OCI-LY3 (cell line): Measurements from ENCODE around the gene RNF146.

Experiments used
- H2AFZ ChIP-seq: fragments of 200-600, 300-600 bp; shearing (Covaris generic); 2 replicates; pipeline ENCODE4 v1.6.0; 2014; ENCODE audit warnings: antibody characterized with exemption, low read depth, low read length
- H3K27ac ChIP-seq: fragments of 200-600, 300-600 bp; sonication (generic); 2 replicates; pipeline ENCODE4 v1.5.1; 2014; ENCODE audit warnings: mild to moderate bottlenecking, low read length, moderate library complexity, mixed read lengths
- H3K27me3 ChIP-seq: fragments of 200-600, 300-600 bp; sonication (generic); 2 replicates; pipeline ENCODE4 v1.6.1; 2014; ENCODE audit warnings: low read depth, low read length, mixed read lengths
- H3K36me3 ChIP-seq: fragments of 200-600, 300-600 bp; sonication (generic); replicated peaks from 2 replicates; pipeline ENCODE3; 2014; ENCODE audit warnings: low read depth, low read length, mixed read lengths
- H3K4me1 ChIP-seq: fragments of 300-600, 200-600 bp; sonication (generic); 2 replicates; pipeline ENCODE4 v1.6.1; 2014; ENCODE audit warnings: low read length, mixed read lengths
- H3K4me2 ChIP-seq: fragments of 200-600, 300-600 bp; sonication (generic); 2 replicates; pipeline ENCODE4 v1.6.1; 2014; ENCODE audit warnings: low read length, mixed read lengths
- H3K4me3 ChIP-seq: fragments of 300-600, 200-600 bp; sonication (generic); 2 replicates; pipeline ENCODE4 v1.5.1; 2014; ENCODE audit warnings: antibody characterized with exemption, mild to moderate bottlenecking, low read length, moderate library complexity
- H3K79me2 ChIP-seq: fragments of 300-600, 200-600 bp; shearing (Covaris generic); 2 replicates; pipeline ENCODE4 v1.6.1; 2014; ENCODE audit warnings: mild to moderate bottlenecking, low read length, mixed read lengths
- H3K9ac ChIP-seq: fragments of 300-600, 200-600 bp; shearing (Covaris generic); 2 replicates; pipeline ENCODE4 v1.6.0; 2014; ENCODE audit warnings: mild to moderate bottlenecking, low read length, moderate library complexity
- H3K9me3 ChIP-seq: fragments of 200-600, 300-600 bp; shearing (Covaris generic); 2 replicates; pipeline ENCODE4 v1.6.1; 2014; ENCODE audit warnings: low read length, mixed read lengths; ENCODE audit not compliant: insufficient read depth
- H4K20me1 ChIP-seq: fragments of 200-600, 300-600 bp; sonication (generic); 2 replicates; pipeline ENCODE4 v1.6.1; 2016; ENCODE audit warnings: low read length, mixed read lengths; ENCODE audit not compliant: insufficient read depth
- EZH2phosphoT487 ChIP-seq: fragments of 200-600 bp; shearing (Covaris generic); IDR thresholded peaks from 2 replicates; pipeline ENCODE4 v1.6.1; 2018; ENCODE audit warnings: antibody characterized with exemption, mixed run types, low read depth
- TF ChIP-seq, protein P1 (sequence below): fragments of 200-600, 300-600 bp; sonication (generic); IDR thresholded peaks from 2 replicates; pipeline ENCODE4 v1.5.1; 2014; ENCODE audit warnings: antibody characterized with exemption, low read length, low read depth

RNF146 gene

GRCh38 chr6:127282184-127282583, 15.5 kb downstream of the RNF146 start:
- TF ChIP-seq EZH2phosphoT487: no peak
- TF ChIP-seq, protein P1, sequence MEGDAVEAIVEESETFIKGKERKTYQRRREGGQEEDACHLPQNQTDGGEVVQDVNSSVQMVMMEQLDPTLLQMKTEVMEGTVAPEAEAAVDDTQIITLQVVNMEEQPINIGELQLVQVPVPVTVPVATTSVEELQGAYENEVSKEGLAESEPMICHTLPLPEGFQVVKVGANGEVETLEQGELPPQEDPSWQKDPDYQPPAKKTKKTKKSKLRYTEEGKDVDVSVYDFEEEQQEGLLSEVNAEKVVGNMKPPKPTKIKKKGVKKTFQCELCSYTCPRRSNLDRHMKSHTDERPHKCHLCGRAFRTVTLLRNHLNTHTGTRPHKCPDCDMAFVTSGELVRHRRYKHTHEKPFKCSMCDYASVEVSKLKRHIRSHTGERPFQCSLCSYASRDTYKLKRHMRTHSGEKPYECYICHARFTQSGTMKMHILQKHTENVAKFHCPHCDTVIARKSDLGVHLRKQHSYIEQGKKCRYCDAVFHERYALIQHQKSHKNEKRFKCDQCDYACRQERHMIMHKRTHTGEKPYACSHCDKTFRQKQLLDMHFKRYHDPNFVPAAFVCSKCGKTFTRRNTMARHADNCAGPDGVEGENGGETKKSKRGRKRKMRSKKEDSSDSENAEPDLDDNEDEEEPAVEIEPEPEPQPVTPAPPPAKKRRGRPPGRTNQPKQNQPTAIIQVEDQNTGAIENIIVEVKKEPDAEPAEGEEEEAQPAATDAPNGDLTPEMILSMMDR: no peak

DNA sequence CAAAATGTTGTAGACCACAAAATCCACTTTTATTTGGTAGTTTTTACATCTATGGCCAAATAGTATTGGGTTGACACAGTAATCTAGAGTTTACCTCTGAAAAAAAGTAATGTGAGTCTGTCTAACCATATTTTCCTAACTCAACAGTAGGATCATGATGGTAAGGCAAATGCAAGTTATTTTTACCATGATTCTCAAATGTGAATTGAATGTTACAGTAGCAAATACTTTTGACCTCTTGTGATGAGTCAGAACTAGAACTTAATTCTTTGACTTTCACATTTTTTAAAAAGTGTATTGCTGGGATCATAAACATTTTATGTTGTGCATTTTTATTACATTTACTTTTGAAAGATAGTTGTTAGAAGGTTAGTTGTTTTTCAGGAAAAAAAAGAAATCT, 22.0 kb downstream of the RNF146 start:
- H3K4me1 ChIP-seq: peaks cover 26% of the 10 kb centered on the region
- no peak overlapping the region for H3K9ac ChIP-seq

More at GRCh38 chr6:127282184-127282583, 15.5 kb downstream of the RNF146 start:
- Histone ChIP-seq H3K4me2 (no peak overlapping the region), H2AFZ (no peak overlapping the region), H4K20me1 (peaks cover 7% of the 10 kb centered on the region), H3K4me1 (peaks cover 10% of the 10 kb centered on the region), H3K9ac (no peak overlapping the region), H3K79me2 (peaks cover 8% of the 10 kb centered on the region; the same call in 1 of the 2 replicates), H3K4me3 (no peak overlapping the region), H3K36me3 (peaks cover 19% of the 10 kb centered on the region), H3K27ac (no peak overlapping the region), H3K9me3 (no peaks in the 10 kb centered on the region), H3K27me3 (no peaks in the 10 kb centered on the region)

GRCh38 chr6:127289934-127290333, 23.3 kb downstream of the RNF146 start:
- no peaks in the 10 kb centered on the region for H3K9me3 ChIP-seq
- H4K20me1 ChIP-seq: peaks cover 32% of the 10 kb centered on the region
- TF ChIP-seq, protein P1: no peak
- TF ChIP-seq EZH2phosphoT487: no peak
- H3K4me2 ChIP-seq: no peak overlapping the region
- peaks cover 15% of the 10 kb centered on the region for H3K36me3 ChIP-seq
- no peak overlapping the region for H3K27ac ChIP-seq
- H3K27me3 ChIP-seq: no peaks in the 10 kb centered on the region
- H3K79me2 ChIP-seq: no peaks in the 10 kb centered on the region
- H3K4me3 ChIP-seq: no peak overlapping the region
- H3K9ac ChIP-seq: no peak overlapping the region
- no peak overlapping the region for H2AFZ ChIP-seq
- H3K4me1 ChIP-seq: peaks cover 26% of the 10 kb centered on the region

More for the DNA sequence above, 22.0 kb downstream of the RNF146 start:
- TF ChIP-seq, protein P1: no peak
- no peak for TF ChIP-seq EZH2phosphoT487
- Histone ChIP-seq H3K79me2 (no peaks in the 10 kb centered on the region), H3K4me2 (no peak overlapping the region), H3K27me3 (no peaks in the 10 kb centered on the region), H3K9me3 (no peaks in the 10 kb centered on the region), H3K27ac (no peak overlapping the region), H3K4me3 (no peak overlapping the region), H2AFZ (no peak overlapping the region), H4K20me1 (peaks cover 32% of the 10 kb centered on the region), H3K36me3 (peaks cover 18% of the 10 kb centered on the region)

GRCh38 chr6:127290391-127291265, 24.0 kb downstream of the RNF146 start:
- no peak overlapping the region for H3K9ac ChIP-seq
- no peak overlapping the region for H2AFZ ChIP-seq
- no peak overlapping the region for H3K4me3 ChIP-seq
- no peaks in the 10 kb centered on the region for H3K9me3 ChIP-seq
- peaks cover 26% of the 10 kb centered on the region for H3K4me1 ChIP-seq
- no peaks in the 10 kb centered on the region for H3K79me2 ChIP-seq
- peak overlapping the region; percentile 52; the same call in 1 of the 2 replicates for H3K4me2 ChIP-seq
- TF ChIP-seq, protein P1: no peak
- TF ChIP-seq EZH2phosphoT487: no peak
- H3K27ac ChIP-seq: no peak overlapping the region
- peaks cover 15% of the 10 kb centered on the region for H3K36me3 ChIP-seq
- peaks cover 32% of the 10 kb centered on the region for H4K20me1 ChIP-seq
- no peaks in the 10 kb centered on the region for H3K27me3 ChIP-seq
